Esophagus (tissue), 2 donors: ENCODE data around the gene OXCT1. TPM values are rescaled to one million over a fixed set of nuclear protein-coding genes. Genes with fewer than 3 reads are reported as not detected.
"Not testable (repeated sequence)": the region's sequence is repeated elsewhere in the genome, so short reads cannot be mapped to it uniquely, and the experiment has no call there.

Experiments used
- H3K27ac ChIP-seq, 2 donors: one replicate each; pipeline ENCODE4 v1.5.1; 2013; ENCODE audit warnings: low read depth in 2 of 2, mild to moderate bottlenecking in 2 of 2, inconsistent platforms in 1 of 2, low read length in 1 of 2, moderate library complexity in 1 of 2
- H3K27me3 ChIP-seq, 2 donors: one replicate each; pipeline ENCODE4 v1.6.1; 2013; ENCODE audit warnings: low read length in 2 of 2, control low read depth in 1 of 2, mild to moderate bottlenecking in 1 of 2; ENCODE audit not compliant: insufficient read depth in 2 of 2, control insufficient read depth in 1 of 2
- H3K36me3 ChIP-seq, 2 donors: one replicate each; pipeline ENCODE4 v1.6.1; 2013; ENCODE audit warnings: low read length in 1 of 2; ENCODE audit not compliant: control insufficient read depth in 2 of 2, insufficient read depth in 2 of 2
- H3K4me1 ChIP-seq, 2 donors: one replicate each; pipeline ENCODE4 v1.6.1; 2013; ENCODE audit warnings: low read length in 1 of 2; ENCODE audit not compliant: control insufficient read depth in 2 of 2, insufficient read depth in 2 of 2
- H3K4me3 ChIP-seq, 2 donors: one replicate each; pipeline ENCODE4 v1.5.1; 2013; ENCODE audit warnings: low read length in 2 of 2, mild to moderate bottlenecking in 2 of 2, low read depth in 1 of 2, moderate library complexity in 1 of 2
- H3K9me3 ChIP-seq, 2 donors: one replicate each; pipeline ENCODE4 v1.6.1; 2013; ENCODE audit warnings: mild to moderate bottlenecking in 2 of 2, low read depth in 1 of 2, low read length in 1 of 2, moderate library complexity in 1 of 2; ENCODE audit not compliant: control insufficient read depth in 2 of 2, insufficient read depth in 1 of 2
- WGBS, 2 donors: extraction: QIAGEN DNeasy Blood & Tissue Kit; methylation state at CpG; one replicate each; pipeline ENCODE4 v1.1.7; 2013; 5-methylcytosine and 5-hydroxymethylcytosine counted together
- polyA plus RNA-seq, 2 donors: library from polyadenylated mRNA; stranded (reverse); fragments of 200-250 nt; gene quantifications; one replicate each; pipeline ENCODE4 v1.2.3, GENCODE V29; 2013
- donor health status: healthy with polysubstance abuse.
- donor health status: Bipolar disorder and iron deficiency.

OXCT1 gene
- polyA plus RNA-seq, 2 donors, result 11.4 to 28.6 TPM

DNA sequence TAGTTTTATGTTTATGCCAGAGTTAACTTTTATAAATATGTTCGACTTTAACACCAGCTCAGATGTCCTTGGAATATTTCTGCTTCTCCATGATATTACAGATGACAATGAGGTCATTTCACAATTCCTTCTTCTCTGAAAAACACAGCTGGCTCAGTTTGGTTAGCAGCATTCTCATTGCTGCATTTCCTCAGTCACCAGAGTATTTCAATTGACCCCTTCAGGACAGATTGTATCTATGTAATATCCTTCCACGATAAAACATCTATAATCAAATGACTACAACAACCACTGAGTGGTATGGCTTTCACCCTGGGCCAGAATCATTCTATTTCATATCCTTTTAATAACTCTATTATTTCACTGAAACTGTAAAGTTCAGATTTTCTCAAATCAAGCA is 148.7 kb downstream of the OXCT1 start:
- H3K36me3 ChIP-seq, result no peaks in the 10 kb centered on the region
- H3K4me3 ChIP-seq, result no peak overlapping the region
- H3K27me3 ChIP-seq, result no peaks in the 10 kb centered on the region
- no peaks in the 10 kb centered on the region for H3K4me1 ChIP-seq
- no peak overlapping the region for H3K27ac ChIP-seq
- 62 to 64% methylated on average over 2 of the region's 2 CpGs for WGBS, 2 donors
- H3K9me3 ChIP-seq, result no peaks in the 10 kb centered on the region

- Histone ChIP-seq H3K36me3 (no peaks in the 10 kb centered on the region), H3K27me3 (no peaks in the 10 kb centered on the region), H3K4me3 (no peak overlapping the region), H3K9me3 (no peaks in the 10 kb centered on the region), H3K27ac (no peak overlapping the region), H3K4me1 (no peaks in the 10 kb centered on the region)
- 90 to 95% methylated on average over 2 of the region's 2 CpGs for WGBS, 2 donors
Observed at GRCh38 chr5:41716382-41716781, 153.8 kb downstream of the OXCT1 start.

GRCh38 chr5:41714446-41714845 is 155.8 kb downstream of the OXCT1 start:
- H3K36me3 ChIP-seq, H3K27ac ChIP-seq, H3K4me1 ChIP-seq, H3K4me3 ChIP-seq, H3K9me3 ChIP-seq, H3K27me3 ChIP-seq: not testable (repeated sequence)

DNA sequence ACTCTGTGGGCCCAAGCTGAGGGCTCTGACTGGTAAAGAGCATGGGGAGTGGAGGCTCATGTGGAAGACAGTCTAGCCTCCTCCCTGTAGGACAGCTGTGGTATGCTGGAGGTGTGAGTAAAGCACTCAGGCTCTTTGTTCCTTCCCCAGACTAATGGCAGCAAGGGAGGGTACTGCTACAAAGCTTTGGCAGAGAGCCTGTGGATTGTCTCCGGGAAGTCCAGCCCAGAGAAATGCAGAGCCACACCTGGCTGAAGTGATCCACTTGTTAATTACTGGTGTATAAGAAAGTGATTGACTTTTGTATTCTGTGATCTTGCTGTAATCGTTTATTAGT is 161.7 kb downstream of the OXCT1 start:
- Histone ChIP-seq H3K36me3 (no peaks in the 10 kb centered on the region), H3K4me1 (no peaks in the 10 kb centered on the region), H3K4me3 (no peak overlapping the region), H3K27me3 (no peaks in the 10 kb centered on the region), H3K9me3 (no peaks in the 10 kb centered on the region), H3K27ac (no peak overlapping the region)
- WGBS, 2 donors, result 65 to 76% methylated on average over 2 of the region's 2 CpGs

DNA sequence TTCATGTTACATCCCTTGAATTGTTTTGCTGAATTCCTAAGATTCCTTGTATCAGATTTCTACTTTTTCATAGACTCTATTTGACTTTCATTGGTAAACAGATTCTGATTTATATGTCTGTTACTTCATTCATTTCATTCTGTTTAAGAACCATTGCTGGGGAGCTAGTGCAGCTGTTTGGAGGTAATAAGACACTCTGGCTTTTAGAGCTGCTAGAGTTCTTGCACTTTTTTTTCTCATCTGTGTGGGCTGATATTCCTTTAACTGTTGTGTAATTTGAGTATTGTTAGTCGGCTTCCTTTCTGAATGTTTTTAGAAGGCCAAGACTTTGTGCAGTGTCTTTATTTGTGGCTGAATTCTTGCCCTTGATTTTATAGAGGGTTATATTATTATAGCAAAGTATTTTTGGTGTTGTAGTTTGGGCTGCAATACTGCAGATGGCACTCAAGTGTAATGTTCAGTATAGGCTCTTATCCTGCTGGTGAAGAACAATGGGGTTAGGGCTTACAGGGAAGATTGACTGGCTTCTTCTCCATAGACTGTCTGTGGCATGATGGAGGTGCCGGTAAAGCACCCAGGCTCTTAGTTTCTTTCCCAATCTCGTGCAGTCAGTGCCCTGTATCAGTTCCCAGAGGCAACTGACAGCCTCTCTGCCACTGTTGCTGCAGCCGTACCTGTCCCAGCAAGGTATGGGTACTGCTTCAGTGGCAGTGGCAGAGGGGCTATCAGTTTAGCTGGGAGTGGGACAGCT is 162.2 kb downstream of the OXCT1 start:
- 51 to 54% methylated on average over 4 of the region's 4 CpGs for WGBS, 2 donors
- H3K4me3 ChIP-seq, result no peak overlapping the region
- no peak overlapping the region for H3K27ac ChIP-seq
- no peaks in the 10 kb centered on the region for H3K27me3 ChIP-seq
- no peaks in the 10 kb centered on the region for H3K36me3 ChIP-seq
- H3K4me1 ChIP-seq, result no peaks in the 10 kb centered on the region
- no peaks in the 10 kb centered on the region for H3K9me3 ChIP-seq

- Histone ChIP-seq H3K27ac (no peak overlapping the region), H3K9me3 (peaks cover 0 to 2% of the 10 kb centered on the region in 2 donors), H3K36me3 (no peaks in the 10 kb centered on the region), H3K27me3 (no peaks in the 10 kb centered on the region), H3K4me3 (no peak overlapping the region), H3K4me1 (no peaks in the 10 kb centered on the region)
- WGBS, 2 donors, result 81 to 82% methylated on average over 3 of the region's 3 CpGs
Observed at GRCh38 chr5:41695920-41696582, 174.2 kb downstream of the OXCT1 start.

GRCh38 chr5:41686767-41687166 is 183.5 kb downstream of the OXCT1 start:
- no peaks in the 10 kb centered on the region for H3K27me3 ChIP-seq
- no peak overlapping the region for H3K4me3 ChIP-seq
- WGBS, 2 donors, result 72 to 78% methylated on average over 2 of the region's 2 CpGs
- H3K4me1 ChIP-seq, result no peaks in the 10 kb centered on the region
- H3K9me3 ChIP-seq, result no peaks in the 10 kb centered on the region
- H3K36me3 ChIP-seq, result no peaks in the 10 kb centered on the region
- no peak overlapping the region for H3K27ac ChIP-seq

- Histone ChIP-seq H3K36me3 (no peaks in the 10 kb centered on the region), H3K27me3 (no peaks in the 10 kb centered on the region), H3K4me1 (no peaks in the 10 kb centered on the region), H3K9me3 (no peaks in the 10 kb centered on the region), H3K27ac (no peak overlapping the region), H3K4me3 (no peak overlapping the region)
Observed at GRCh38 chr5:41686191-41686590, 184.0 kb downstream of the OXCT1 start.

- H3K9me3 ChIP-seq, result no peaks in the 10 kb centered on the region
- no peak overlapping the region for H3K27ac ChIP-seq
- no peak overlapping the region for H3K4me3 ChIP-seq
- no peaks in the 10 kb centered on the region for H3K36me3 ChIP-seq
- WGBS, 2 donors, result 71 to 75% methylated on average over 3 of the region's 3 CpGs
- H3K27me3 ChIP-seq, result no peaks in the 10 kb centered on the region
- H3K4me1 ChIP-seq, result no peaks in the 10 kb centered on the region
Observed at GRCh38 chr5:41683181-41683580, 187.0 kb downstream of the OXCT1 start.

DNA sequence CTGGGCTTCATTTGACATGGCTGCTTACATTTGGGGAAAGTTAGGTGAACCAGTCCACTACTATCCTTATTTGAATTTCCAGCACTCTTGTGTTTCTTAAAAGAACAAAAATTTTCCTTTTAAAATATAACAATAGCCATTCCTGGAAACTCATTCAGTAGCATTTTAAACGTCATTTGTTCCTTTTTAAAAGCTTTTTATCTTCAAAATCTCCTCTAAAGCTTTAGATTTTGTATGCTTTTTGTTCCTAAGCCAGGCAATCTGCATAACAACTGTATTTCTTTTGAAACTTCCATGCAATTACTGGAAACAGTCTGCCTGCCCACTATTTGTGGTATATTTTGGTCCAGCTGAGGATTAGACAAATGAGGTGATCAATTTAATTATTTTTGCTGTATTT is 187.6 kb downstream of the OXCT1 start:
- Histone ChIP-seq H3K27me3 (no peaks in the 10 kb centered on the region), H3K4me1 (no peaks in the 10 kb centered on the region), H3K4me3 (no peak overlapping the region), H3K9me3 (no peaks in the 10 kb centered on the region), H3K36me3 (no peaks in the 10 kb centered on the region), H3K27ac (no peak overlapping the region)
- WGBS, 2 donors, result 25 to 38% methylated on average over 1 of the region's 1 CpG
